Right atrium auricular region (tissue), 2 donors: ENCODE results near the gene EIF5. TPM values are rescaled to one million over a fixed set of nuclear protein-coding genes. Genes with fewer than 3 reads are reported as not detected.
"Not testable (repeated sequence)": the region's sequence is repeated elsewhere in the genome, so short reads cannot be mapped to it uniquely, and the experiment has no call there.

Experiments used
- DNase-seq: peaks from one replicate; pipeline ENCODE4 v3.0.0-alpha.2; 2019; ENCODE audit warnings: low spot score
- H3K27ac ChIP-seq, 2 donors: fragments of 200-600 bp; sonication (generic); 1 replicate in 1 of 2; 2 replicates in 1 of 2; pipeline ENCODE4 v1.5.1; 2016 to 2019
- H3K27me3 ChIP-seq, 2 donors: fragments of 200-600 bp; sonication (generic); one replicate each; pipeline versions ENCODE4 v1.5.1 to v1.6.0; 2017 to 2019
- H3K36me3 ChIP-seq: fragments of 200-600 bp; sonication (generic); one replicate; pipeline ENCODE4 v1.5.1; 2016
- H3K4me1 ChIP-seq, 2 donors: fragments of 200-600 bp; sonication (generic); one replicate each; pipeline versions ENCODE4 v1.5.1 to v1.6.0; 2017 to 2019
- H3K4me3 ChIP-seq, 2 donors: fragments of 200-600 bp; sonication (generic); 1 replicate in 1 of 2; 2 replicates in 1 of 2; pipeline ENCODE4 v1.5.1; 2017 to 2019; ENCODE audit warnings: mild to moderate bottlenecking in 1 of 2, moderate library complexity in 1 of 2
- H3K9me3 ChIP-seq, 2 donors: fragments of 200-600 bp; sonication (generic); one replicate each; pipeline ENCODE4 v1.5.1; 2019
- total RNA-seq, 2 donors: library from RNA; depleted of rRNA; stranded (reverse); fragments of >200 nt; gene quantifications; one replicate each; pipeline ENCODE4 v1.1.0, GENCODE V29; 2016
- TF ChIP-seq, protein P1 (sequence below), 2 donors: fragments of 200-600 bp; sonication (generic); IDR thresholded peaks; one replicate each; pipeline ENCODE4 v1.5.1; 2019; ENCODE audit warnings: antibody characterized with exemption in 2 of 2

EIF5 gene
- total RNA-seq, 2 donors from 2014 or later, result 175 to 205 TPM

DNA sequence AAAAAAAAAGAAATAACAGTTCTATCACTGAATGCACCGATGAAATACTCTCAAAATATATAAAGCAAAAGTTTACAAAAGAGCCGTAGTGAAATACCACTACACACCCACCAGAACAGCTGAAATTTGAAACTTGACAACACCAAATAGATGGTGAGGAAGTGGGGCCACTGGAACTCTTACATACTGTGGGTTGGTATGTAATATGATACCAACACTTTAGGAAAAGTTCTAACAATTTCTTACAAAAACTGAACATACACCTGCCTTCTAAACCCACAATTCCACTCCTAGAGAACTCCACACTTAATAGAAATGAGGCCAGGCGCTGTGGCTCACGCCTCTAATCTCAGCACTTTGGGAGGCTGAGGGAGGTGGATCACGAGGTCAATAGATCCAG lies 14.1 kb downstream of the EIF5 start:
- no peak overlapping the region for H3K4me3 ChIP-seq
- H3K36me3 ChIP-seq, result peaks cover 21% of the 10 kb centered on the region
- DNase-seq, result no peak
- H3K27ac ChIP-seq, result no peak overlapping the region
- H3K9me3 ChIP-seq, result no peaks in the 10 kb centered on the region
- H3K4me1 ChIP-seq, result no peaks in the 10 kb centered on the region
- no peaks in the 10 kb centered on the region for H3K27me3 ChIP-seq
- TF ChIP-seq, protein P1, sequence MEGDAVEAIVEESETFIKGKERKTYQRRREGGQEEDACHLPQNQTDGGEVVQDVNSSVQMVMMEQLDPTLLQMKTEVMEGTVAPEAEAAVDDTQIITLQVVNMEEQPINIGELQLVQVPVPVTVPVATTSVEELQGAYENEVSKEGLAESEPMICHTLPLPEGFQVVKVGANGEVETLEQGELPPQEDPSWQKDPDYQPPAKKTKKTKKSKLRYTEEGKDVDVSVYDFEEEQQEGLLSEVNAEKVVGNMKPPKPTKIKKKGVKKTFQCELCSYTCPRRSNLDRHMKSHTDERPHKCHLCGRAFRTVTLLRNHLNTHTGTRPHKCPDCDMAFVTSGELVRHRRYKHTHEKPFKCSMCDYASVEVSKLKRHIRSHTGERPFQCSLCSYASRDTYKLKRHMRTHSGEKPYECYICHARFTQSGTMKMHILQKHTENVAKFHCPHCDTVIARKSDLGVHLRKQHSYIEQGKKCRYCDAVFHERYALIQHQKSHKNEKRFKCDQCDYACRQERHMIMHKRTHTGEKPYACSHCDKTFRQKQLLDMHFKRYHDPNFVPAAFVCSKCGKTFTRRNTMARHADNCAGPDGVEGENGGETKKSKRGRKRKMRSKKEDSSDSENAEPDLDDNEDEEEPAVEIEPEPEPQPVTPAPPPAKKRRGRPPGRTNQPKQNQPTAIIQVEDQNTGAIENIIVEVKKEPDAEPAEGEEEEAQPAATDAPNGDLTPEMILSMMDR (IDR thresholded peaks at IDR 0.05), result no peak

DNA sequence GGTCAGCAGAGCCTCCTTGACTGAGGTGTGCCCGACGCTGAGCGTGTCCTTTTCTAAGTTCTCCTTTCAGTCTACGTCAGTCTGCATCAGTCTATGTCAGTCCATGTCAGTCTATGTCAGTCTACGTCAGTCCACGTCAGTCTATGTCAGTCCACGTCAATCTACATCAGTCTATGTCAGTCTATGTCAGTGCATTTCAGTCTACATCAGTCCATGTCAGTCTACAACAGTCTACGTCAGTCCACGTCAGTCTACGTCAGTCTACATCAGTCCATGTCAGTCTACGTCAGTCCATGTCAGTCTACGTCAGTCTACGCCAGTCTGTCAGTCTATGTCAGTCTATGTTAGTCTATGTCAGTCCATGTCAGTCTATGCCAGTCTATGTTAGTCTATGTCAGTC lies 15.9 kb downstream of the EIF5 start:
- TF ChIP-seq, protein P1 (IDR thresholded peaks at IDR 0.05), result no peak
- Histone ChIP-seq H3K9me3 (no peaks in the 10 kb centered on the region), H3K4me3 (no peak overlapping the region), H3K27me3 (no peaks in the 10 kb centered on the region), H3K27ac (no peak overlapping the region), H3K4me1 (no peaks in the 10 kb centered on the region), H3K36me3 (peaks cover 3% of the 10 kb centered on the region)
- DNase-seq, result no peak

DNA sequence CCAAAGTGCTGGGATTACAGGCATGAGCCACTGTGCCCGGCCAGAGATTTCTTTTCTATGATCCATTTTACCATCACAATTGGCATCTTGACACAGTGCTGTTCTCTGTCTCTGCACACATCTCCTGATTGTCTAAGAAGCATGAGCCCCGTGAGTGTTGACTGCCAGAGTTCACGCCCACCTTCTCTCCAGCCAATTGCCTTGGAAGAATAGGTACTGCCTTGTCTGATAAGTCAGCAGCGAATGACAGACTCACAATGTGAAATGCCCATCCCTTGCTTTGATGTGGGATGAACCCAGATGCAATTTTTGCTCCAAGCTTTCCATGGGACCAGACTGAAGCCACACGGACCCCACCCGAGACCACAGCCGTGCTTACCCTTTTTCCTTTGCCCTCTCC lies 19.3 kb downstream of the EIF5 start:
- DNase-seq, result no peak
- Histone ChIP-seq H3K27ac (no peak overlapping the region), H3K27me3 (no peaks in the 10 kb centered on the region), H3K4me1 (no peaks in the 10 kb centered on the region), H3K9me3 (no peaks in the 10 kb centered on the region), H3K36me3 (no peaks in the 10 kb centered on the region), H3K4me3 (no peak overlapping the region)
- TF ChIP-seq, protein P1 (IDR thresholded peaks at IDR 0.05), result no peak

DNA sequence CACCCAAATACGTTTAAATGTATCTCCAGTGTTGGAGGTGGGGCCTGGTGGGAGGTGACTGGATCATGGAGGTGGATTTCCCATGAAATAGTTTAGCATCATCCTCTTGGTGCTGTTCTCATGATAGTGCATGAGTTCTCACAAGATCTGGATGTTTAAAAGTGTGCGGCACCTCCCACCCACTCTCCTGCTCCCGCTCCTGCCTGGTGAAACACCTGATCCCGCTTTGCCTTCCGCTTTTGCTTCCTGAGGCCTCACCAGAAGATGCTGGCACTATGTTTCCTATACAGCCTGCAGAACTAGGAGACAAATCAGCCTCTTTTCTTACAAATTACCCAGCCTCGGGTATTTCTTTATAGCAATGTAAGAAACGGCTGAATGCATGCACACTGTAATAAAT lies 20.1 kb downstream of the EIF5 start:
- DNase-seq, result no peak
- TF ChIP-seq, protein P1 (IDR thresholded peaks at IDR 0.05), result no peak
- Histone ChIP-seq H3K27ac (no peak overlapping the region), H3K4me3 (no peak overlapping the region), H3K36me3 (no peaks in the 10 kb centered on the region), H3K4me1 (no peaks in the 10 kb centered on the region), H3K27me3 (no peaks in the 10 kb centered on the region), H3K9me3 (no peaks in the 10 kb centered on the region)

- no peak overlapping the region for H3K4me3 ChIP-seq
- H3K27ac ChIP-seq, result no peak overlapping the region
- H3K27me3 ChIP-seq, result no peaks in the 10 kb centered on the region
- H3K9me3 ChIP-seq, result no peaks in the 10 kb centered on the region
- no peaks in the 10 kb centered on the region for H3K4me1 ChIP-seq
- H3K36me3 ChIP-seq, result no peaks in the 10 kb centered on the region
- DNase-seq, result no peak
- TF ChIP-seq, protein P1 (IDR thresholded peaks at IDR 0.05), result no peak
These were observed 22.1 kb downstream of the EIF5 start for GRCh38 chr14:103356024-103356682.

DNA sequence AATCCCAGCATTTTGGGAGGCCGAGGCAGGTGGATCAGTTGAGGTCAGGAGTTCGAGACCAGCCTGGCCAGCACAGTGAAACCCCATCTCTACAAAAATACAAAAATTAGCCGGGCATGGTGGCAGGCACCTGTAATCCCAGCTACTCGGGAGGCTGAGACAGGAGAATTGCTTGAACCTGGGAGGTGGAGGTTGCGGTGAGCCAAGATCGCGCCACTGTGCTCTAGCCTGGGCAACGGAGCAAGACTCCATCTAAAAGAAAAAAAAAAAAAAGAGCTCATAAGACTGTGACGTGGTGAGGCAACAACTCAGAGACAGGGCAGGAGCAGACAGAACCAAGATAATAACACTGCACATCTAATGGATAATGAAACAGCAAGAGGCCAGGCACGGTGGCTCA lies 23.5 kb downstream of the EIF5 start:
- H3K9me3 ChIP-seq, H3K27ac ChIP-seq, H3K27me3 ChIP-seq, H3K4me3 ChIP-seq, H3K4me1 ChIP-seq, H3K36me3 ChIP-seq, DNase-seq: not testable (repeated sequence)
